Activated CD4-positive, CD25-positive, alpha-beta regulatory T cell treated with anti-CD3 and anti-CD28 coated beads, Interleukin-2, amount 50 U/mL, for 24 hours (primary cell): Measurements from ENCODE around the gene NCAPD3.
A peak's percentile ranks its signal among the peaks of the same experiment; 100 is the strongest.
"Not testable (repeated sequence)": the region's sequence is repeated elsewhere in the genome, so short reads cannot be mapped to it uniquely, and the experiment has no call there.

Source experiments
- ATAC-seq, 2 donors: fragments of 150-1000 bp; cut with Tn5 transposase; one replicate each; pipeline ENCODE4 v1.10.0; 2021; ENCODE audit warnings: mild to moderate bottlenecking in 1 of 2, moderate library complexity in 1 of 2

The NCAPD3 gene

GRCh38 chr11:134223836-134224709 is at the start of gene NCAPD3, which contains the start of gene VPS26B:
Gene NCAPD3, minus strand, starts transcription at chr11:134223967. Its CDS starts 41 bp downstream, at chr11:134223926.
Gene VPS26B, plus strand, starts transcription at chr11:134224671. Its CDS starts 452 bp downstream, at chr11:134225123.
- ATAC-seq, result peak; percentile 84 to 86

- ATAC-seq, result no peak
These were observed 49.5 kb upstream of the NCAPD3 start for GRCh38 chr11:134273317-134273712.

- ATAC-seq, result no peak
These were observed 48.9 kb upstream of the NCAPD3 start for GRCh38 chr11:134272381-134273316.

- no peak for ATAC-seq
These were observed 48.2 kb upstream of the NCAPD3 start for GRCh38 chr11:134271978-134272377.

GRCh38 chr11:134270250-134270714 is 46.5 kb upstream of the NCAPD3 start:
- ATAC-seq, result no peak

GRCh38 chr11:134267966-134268365 is 44.2 kb upstream of the NCAPD3 start:
- ATAC-seq, result no peak

- no peak for ATAC-seq
These were observed 43.7 kb upstream of the NCAPD3 start for GRCh38 chr11:134267461-134267860.

- no peak for ATAC-seq
These were observed 43.1 kb upstream of the NCAPD3 start for GRCh38 chr11:134266841-134267251.

GRCh38 chr11:134266440-134266839 is 42.7 kb upstream of the NCAPD3 start:
- no peak for ATAC-seq

GRCh38 chr11:134264966-134265764 is 41.4 kb upstream of the NCAPD3 start:
- no peak for ATAC-seq

- peak; percentile 51 to 59 for ATAC-seq
These were observed 38.1 kb upstream of the NCAPD3 start for GRCh38 chr11:134261626-134262488.

- ATAC-seq, result no peak
These were observed 37.2 kb upstream of the NCAPD3 start for GRCh38 chr11:134260983-134261382.

- ATAC-seq, result no peak
These were observed 36.7 kb upstream of the NCAPD3 start for GRCh38 chr11:134260503-134260902.

GRCh38 chr11:134258577-134258976 is 34.8 kb upstream of the NCAPD3 start:
- ATAC-seq, result no peak

GRCh38 chr11:134257101-134257500 is 33.3 kb upstream of the NCAPD3 start:
- ATAC-seq, result no peak

- ATAC-seq, result not testable (repeated sequence)
These were observed 31.4 kb upstream of the NCAPD3 start for GRCh38 chr11:134255184-134255561.

GRCh38 chr11:134254433-134255183 is 30.8 kb upstream of the NCAPD3 start:
- no peak for ATAC-seq

- peak; percentile 100 for ATAC-seq
These were observed 29.6 kb upstream of the NCAPD3 start, which contains the start of the genes ACAD8 and THYN1 for GRCh38 chr11:134253188-134253993. Gene ACAD8, plus strand, starts transcription at chr11:134253568. Its CDS starts 33 bp downstream, at chr11:134253601. Gene THYN1, minus strand, starts transcription at chr11:134253352. Its CDS starts 470 bp downstream, at chr11:134252882.
